ENCODE results near the gene LRRC4C.

Gene LRRC4C

DNA sequence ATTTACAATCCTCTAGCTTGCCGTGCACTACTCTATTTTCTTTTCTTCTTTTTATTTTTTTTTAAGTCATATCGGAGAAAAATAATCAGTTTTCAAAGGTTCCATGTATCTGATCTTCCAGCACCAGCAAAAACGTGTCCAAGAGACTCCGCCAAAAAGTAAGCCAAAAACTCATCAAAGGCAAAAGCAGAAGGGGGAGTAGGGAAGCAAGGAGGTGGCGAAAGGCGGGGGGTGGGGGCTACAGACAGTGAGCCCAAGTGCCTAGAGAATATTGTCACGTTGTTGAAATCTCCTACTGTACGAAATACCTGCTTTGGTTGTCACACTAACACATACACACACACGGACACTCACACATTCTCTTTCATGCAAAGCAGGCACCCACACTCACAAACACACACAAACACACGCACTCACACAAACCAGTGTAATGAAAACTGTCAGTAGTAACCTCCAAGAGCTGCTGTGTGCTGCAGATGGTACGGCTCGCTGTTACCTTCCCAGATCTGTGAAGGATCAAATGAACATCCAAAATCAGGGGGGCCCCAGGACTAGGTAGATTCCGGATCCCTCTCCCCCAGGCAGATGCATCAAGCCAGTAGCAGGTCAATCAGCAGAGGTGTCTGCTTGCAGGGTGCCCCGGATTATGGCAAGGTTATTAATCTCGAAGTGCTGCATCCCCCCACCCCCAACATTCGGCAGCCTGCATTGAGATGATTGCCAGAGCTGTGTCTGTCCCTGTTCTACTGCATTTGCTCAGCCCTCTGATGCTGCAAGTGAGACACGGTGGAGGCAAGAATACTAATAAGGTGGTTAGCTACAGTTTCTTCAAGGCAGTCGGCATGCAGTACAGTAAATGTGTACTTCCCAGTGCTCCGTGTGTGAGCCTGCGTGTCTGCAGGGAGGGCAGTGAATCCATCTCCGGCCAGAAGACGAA is at the start of gene LRRC4C:
Gene LRRC4C (minus strand): TSS at position 188 of the 937 bp plus-strand sequence.
- DNase-seq: no peak

DNA sequence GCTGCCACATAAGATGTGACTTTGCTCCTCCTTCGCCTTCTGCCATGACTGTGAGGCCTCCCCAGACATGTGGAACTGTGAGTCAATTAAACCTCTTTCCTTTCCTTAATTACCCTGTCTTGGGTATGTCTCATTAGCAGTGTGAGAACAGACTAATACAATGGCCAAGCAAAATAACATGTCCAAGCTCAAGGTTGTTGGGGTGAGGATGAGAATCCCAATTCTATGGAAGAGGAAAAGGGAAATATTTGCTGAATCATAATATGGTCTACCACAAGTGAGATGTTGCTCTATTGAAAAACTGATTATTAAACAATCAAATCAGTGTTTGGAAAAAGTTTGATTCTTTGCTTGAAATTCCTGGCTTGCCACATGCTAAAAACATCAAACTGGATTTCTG is 48.7 kb upstream of the LRRC4C start:
- no peak for DNase-seq

DNA sequence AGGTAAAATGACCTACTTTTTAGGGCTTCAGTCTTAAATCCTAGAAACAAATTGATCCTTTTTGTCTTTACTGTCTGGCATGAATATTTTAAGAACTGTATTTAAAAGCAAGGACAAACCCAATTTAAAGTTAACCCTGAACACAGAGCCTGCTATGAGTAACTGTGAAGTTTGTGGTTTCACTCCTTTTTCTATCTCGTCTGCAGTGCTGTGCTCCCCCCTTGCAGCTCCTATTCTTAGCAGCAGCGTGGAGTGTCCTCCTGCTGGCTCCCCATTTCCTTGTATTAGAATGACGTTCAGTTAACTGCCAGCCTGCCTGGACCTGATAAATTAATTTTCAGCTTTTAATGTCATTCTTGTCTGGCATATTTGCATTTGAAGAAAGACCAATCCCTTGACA is 40.0 kb upstream of the LRRC4C start:
- no peak for DNase-seq

DNA sequence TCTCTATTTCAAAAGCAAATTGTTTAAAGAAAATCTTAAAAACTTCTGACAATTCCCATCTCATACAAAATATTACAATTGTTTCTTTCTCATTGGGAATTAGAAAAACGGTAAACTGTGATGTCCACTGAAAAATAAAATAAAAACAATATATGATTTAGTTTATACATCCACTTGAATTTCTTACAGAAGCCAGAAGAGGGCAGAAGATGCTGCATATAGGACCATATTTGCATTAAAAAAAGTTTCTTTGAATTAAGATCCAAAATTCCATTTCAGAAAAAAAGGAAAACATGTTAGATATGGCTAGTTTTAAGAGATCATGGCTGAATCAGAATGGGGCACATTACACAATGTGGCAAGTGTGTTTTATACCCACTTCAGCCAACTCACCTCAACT is 39.3 kb upstream of the LRRC4C start:
- DNase-seq: no peak

DNA sequence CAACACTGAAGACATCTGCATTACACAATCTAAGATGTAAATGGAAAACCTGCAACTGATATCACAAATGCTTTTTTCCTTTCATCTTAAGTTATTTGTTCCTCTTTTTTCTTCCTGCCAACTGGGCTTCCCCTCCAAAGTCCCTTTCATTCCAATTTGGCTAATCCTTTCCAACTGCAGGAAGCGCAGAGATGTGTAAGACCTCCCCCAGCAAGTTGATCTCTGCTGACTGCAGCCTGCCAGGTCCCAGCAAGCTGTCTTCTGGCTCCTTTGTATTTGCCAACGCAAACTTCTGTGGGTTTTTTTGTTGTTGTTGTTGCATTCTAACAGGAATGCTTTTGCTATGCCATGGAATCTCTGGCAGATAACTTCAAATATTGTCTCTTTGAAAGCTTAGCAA is 38.5 kb upstream of the LRRC4C start:
- peak; percentile 24 for DNase-seq

DNA sequence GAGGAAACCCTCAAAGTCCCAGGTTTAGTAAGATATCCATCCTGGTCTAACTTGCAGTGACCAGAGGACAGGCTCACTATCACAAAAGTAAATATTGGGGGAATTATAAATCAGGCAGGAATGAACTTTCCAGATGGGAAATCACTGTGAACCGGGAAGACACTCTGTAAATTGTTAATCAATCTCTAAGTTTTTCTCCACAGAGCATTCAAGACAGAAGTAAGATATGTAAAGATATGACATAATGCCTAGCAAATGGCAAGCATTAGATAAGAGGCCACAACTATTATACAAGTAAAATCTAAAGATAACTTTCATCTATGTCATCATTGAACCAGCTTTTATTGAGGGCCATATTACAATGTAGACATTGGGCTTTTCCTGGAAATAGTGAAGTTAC is 35.3 kb upstream of the LRRC4C start:
- DNase-seq: no peak

DNA sequence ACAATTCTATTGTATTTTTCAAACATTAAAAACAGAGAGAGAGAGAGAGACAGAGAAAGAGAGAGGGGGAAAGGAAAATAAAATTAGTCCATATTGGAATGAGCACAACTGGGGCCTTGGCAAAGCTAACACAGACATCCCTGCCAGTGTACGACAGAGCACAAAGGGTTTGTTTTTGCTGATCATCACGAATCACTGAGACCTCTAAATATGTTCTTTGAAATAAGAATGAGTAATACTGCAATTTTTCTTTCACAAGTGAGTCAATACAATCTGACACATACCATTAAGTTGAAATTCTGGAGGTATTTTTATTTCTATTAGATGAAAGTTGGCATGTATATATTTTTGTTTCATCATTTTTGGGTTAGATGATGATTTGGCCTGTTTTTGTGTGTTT is 27.0 kb upstream of the LRRC4C start:
- no peak for DNase-seq

DNA sequence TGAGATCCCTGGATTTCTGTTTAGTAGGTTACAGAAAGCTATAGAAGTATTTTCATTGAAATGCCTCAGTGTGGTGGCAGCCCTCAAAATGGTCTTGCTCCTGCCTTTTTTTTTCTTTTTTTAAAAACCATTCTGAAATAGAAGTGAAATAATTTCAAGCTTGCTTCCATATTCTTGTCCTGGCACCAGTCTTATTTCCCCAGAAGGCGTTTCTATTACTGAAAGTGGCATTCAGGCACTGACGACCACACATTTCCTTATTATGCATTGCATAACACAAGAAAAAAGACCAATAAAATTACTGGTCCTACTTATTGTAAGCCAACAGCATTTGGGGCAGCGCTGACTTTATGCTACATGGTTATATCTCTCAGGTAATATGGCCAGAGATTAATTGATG is 24.5 kb upstream of the LRRC4C start:
- DNase-seq: no peak

DNA sequence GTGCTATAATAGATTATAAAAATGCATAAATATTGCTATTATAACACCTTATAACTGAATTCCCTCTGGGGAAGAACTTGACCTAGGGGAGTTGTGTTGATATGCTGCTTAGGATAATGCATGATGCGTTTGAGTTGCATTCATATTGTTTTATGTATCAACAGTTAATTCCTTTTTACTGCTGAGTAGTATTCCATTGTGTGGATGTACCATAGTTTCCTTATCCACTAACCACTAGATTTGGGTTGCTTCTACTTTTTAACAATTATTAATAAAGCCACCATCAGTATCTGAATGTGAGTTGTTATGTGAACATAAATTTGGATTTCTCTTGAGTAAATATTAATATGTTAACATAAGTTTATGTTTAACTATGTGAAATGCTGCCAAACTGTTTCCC is 19.7 kb upstream of the LRRC4C start:
- DNase-seq: no peak

DNA sequence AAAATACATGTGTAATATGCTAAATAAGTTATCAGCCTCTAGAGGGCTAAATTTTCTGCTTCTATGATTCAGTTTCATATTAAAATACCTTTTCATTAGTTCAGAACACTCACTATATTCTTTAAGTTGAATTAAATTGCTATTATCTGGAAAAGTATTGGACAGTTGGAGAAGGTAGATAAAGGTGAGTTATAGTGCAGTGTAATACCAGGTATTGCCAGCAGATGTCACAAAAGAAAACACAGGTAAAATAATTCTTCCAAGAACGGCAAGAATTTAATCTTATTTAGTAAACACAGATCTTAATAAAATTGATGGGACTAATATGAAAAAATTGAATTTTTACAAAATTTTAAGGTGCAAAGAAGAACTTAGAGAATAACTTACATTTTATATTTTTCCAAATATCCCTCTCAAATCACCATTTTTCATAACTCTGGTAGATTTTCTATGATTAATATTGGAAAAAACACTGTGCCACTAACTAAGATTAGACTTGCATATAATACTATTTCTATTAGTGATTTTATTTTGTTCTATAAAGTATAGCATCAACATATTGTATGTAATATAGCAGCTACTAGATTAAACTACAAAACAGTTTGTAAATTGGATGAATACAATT is 1.7 kb upstream of the LRRC4C start:
- DNase-seq: peak; percentile 1

DNA sequence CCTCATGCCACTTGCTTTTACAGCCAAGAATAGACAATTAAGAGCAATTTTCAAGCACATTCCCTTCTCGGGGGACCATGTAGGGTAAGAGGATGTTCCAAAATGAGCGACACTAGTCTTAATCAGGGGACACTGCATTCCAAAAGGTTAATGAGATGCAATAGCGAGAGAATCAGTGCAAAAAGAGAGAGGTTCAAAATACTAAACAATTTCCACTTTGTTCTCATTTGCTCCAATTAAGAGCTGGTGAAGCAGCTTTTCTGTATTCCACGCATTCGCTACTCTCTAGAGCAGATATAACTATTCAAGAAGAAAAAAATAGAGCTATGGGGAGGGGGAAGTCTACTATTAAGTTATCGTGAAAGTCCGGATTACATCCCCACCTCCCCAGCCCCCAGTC is 811 bp downstream of the LRRC4C start:
- no peak for DNase-seq

DNA sequence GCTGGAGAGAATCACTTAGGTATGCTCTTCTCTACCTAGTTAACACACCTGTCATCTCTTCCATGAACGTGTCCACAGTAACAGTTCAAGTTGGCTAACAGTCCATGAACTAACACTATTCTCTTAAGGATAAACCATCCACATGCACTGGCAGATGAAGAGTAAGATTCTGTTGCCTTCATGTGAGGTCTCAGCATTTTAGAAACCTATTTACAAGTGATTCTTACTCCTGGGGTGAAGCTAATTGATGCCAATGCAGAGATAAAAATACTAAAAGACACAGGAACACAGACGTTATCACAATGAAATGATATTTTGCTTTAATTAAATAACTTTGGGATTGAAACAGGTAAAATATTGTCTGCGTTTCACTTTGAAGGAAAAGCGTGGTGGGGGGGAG is 1.3 kb downstream of the LRRC4C start:
- DNase-seq: no peak

DNA sequence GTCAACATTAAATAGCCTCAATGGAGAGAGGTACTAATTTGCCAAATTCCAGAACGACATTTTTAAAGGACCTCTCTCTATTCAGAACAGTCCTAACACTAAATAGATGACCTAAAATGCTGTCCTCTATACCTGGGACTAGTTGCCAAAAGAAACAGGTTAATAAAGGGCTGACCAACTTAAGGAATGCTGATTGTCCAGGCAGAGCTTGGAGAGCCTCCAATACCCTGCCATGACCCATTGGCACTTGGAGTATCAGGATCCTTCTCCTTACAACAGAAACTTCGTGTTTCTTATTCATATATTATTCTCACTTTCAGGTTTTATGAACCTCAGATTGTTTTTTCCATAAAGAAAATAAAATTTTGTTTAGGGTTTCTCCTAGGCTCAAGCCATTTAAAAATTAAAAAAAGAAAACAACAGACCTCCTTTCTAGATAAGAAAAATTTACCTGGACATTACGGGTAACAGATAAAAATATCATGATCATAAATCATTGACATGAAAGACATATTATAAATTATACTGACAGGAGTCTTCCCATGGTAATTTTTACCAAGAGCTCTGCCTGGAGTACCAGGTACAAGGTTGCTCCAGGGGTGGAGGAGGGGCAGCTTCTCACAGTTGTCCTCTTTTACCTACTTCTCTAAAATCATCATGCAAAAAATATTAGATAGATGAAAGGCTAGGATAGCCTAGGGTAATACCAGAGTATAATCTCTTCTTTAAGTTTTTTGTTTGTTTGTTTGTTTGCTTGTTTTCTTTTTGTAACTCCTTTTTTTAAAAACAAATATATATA is 2.0 kb downstream of the LRRC4C start:
- DNase-seq: no peak

DNA sequence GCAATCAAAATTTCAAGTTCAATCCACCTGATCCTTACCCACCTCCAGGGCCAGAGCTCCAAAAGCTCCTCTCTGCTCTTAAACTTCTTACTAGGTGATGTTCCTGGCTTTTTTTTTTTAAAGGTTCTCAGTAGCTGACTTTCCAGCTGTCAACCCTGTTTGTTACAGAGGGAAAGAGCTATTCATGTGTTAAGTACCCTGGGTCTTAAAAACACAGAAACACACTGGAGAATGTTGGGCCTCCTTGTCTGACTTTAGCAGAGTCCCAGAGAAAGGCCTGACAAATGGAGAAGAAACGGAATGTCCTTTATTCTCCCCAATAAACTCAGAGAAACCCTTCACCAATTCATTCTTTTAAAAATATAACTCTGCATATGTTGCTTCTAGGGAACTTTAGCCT is 3.2 kb downstream of the LRRC4C start:
- DNase-seq: no peak

DNA sequence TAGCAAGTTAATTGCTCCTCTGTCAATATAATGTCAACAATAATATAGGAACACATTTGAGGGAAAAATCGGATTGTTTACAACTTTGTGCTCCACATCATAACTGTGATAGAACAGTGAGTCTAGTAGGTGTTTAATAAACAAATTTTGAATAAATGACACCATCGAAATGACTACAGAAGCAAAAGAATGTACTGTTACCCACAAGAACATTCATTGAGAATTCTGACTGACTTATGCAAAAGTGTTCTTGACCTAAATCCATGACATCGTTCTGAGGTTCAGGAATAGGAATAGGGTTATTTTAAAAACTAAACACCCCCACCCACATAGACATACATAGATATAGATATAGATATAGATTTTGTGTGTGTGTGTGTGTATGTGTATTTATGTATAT is 8.4 kb downstream of the LRRC4C start:
- no peak for DNase-seq

DNA sequence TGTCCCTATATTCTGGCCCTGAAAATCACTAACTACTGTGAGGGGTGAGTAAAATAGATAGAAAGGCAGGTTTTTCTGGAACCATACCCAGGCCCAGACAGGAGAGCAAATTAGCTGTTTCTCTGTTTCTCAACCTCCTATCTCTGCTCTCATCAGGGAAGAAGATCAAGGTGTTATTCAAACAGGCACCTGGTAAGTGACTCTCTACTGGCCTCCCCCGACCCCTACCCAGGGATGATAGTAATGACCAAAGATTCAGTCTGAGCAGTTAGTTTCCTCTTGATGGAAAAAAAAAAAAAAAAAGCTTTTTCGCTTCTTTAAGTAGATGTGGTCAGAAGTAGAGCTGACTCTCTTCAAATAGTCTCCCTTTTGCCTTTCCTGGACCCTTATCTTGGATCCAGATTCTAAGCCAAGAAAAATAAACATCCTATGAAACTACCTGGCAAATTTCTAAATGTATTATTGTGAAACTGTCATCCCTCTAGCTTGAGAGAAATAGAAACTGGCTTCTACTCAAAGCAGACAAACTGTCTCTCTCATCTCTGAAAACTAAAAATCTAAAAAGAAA is 9.9 kb downstream of the LRRC4C start:
- DNase-seq: no peak

DNA sequence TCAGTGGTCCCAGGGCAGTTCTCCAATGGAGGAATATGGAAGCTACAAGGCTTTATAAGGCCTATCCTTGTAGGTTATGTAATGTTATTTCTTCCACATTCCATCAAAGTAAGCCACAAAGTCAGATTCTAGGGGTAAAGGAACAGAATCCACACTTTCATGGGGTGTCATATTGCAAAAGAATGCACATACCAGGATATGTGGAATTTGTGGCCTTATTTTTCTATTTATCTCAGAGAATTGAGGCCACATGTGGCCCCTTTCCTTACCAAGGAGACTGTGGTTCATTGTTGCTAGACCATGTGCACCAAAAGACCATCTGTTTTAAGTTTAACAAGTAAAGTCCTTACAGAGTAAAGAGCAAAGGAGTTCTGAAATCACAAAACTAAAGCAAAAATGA is 12.9 kb downstream of the LRRC4C start:
- no peak for DNase-seq

DNA sequence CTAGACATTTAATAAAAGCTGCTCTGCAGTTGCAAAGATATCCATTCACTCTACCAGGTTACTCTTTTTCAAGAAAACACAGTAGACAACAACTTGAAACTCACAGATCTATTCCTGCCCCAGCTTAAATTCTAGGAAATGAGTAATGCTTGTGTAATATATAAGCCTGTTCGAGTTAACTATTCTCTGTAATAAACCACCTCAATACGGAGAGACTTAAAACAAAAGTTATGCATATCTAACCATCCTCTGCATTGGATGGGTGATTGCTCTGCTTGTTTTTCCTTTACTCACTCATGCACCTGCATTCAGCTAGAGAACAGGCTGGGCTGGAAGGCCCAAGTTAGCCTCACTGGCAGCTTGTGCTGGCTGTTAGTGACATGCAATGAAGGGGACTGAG is 13.3 kb downstream of the LRRC4C start:
- DNase-seq: no peak

DNA sequence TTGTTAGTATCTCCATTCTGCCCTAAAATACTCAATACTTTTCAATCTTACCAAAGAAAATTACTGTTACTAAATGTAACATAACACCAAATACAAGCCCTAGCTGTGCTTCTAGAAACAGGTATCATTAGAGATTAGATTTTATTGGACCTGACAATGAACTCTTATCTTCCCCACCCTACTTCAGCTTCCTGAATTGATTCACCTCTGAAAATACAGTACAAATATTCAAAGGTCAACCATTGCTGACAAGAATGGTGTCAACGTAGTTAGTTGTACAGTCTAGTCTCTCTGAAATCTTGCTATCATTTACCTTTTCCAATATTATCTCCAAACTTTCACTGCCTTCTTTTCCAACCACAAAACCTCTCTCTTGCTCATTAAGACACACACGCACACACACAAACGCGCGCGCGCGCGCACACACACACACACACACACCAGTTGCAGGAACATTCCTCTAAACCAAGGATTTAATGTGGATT is 22.4 kb downstream of the LRRC4C start:
- no peak for DNase-seq

DNA sequence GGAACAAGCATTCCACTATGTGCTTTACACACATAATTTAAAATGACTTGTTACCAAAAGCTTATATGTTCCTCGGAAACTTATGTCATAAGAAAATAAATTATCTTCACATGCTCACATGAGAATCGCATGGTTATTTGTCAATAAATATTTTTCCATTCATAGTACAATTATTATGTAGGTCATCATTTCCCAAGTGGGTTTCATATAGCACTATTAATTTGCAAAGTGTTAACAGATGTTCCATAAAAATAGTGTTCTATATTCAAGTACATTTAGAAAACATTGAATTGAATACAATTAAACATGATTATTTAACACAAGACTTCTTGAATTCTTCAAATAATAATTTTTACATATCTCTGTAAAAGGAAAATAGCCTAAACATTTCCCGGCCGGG is 23.9 kb downstream of the LRRC4C start:
- DNase-seq: no peak

DNA sequence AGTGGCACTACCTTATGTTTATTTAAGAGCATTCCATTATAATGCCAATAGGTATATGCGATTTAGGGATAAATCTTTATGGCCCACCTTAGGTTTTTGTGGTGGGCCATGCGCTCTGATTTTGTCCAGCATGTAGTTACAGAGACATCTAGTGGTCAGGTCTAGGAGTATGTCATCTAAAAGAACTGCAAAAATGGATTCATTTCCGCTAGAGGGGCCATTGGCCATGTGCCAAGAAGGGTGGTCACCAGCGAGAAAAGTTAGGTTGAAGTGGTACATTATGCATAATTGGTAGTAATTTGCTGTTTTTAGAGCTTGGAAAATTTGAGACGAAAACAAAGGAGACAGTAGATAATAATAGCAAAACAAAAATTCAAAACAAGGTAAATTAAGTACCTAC is 27.7 kb downstream of the LRRC4C start:
- no peak for DNase-seq

DNA sequence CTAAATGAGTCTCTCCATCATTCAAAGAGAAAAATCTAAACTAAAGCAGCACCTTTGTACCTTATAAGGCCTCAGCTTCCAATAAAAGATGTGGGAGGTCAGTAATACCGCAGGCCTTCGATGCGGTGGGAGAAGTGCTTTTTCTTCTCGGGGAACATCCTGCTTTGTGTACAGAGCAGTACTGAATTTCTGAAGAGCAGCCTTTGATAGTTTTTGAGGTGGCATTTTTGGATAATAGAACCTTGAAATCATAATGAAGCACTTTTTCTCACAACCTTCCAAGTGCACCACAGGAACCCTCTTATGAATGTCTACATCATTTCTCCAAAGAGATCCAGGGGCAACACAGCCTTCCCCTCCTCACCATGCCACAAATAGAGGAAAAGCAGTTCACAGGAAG is 39.6 kb downstream of the LRRC4C start:
- DNase-seq: no peak

DNA sequence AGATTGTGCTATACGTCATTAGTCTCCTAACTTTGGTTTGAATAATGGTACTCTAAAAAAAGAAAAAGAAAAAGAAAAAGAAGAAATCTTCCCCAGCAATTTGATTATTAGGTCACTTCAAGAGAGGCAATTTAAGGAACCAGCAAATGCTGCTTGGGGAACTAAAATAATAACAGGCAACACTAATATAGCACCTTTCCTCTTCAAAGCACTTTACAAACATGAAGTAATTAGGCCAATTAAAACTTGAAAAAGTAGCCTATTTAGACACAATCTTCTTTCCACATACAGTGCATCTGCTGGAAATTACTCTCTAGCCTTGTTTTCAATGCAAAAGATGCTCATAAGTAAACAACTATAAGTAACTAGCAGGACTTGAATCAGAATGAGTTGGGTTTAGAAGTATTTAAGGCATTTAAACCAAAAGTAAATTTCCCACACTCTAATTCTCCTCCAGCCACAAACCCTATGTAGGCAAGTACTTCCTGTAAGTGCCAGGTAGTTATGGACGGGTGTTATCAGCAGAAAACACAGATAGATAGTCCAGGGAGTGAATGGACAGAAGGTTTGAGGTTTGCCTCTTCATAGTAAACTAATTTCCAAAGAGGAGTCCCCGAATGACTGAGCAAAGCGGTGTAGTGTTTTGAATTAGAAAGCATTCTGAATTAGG is 44.5 kb downstream of the LRRC4C start:
- DNase-seq: no peak
